Mesenchymal stem cell (in vitro differentiated cells and primary cell): ENCODE results near the gene ADCYAP1R1.
A peak's percentile ranks its signal among the peaks of the same experiment; 100 is the strongest.

Source experiments
- DNase-seq: peaks from one replicate; pipeline ENCODE4 v3.0.0-alpha.2; 2013
- H2AFZ ChIP-seq: one replicate; pipeline ENCODE4 v1.6.1; 2013; ENCODE audit warnings: low read depth, mild to moderate bottlenecking, control low read depth, inconsistent platforms, low read length, moderate library complexity
- H2AK5ac ChIP-seq: 2 replicates; pipeline ENCODE4 v1.6.1; 2013; ENCODE audit warnings: low read length, moderate library complexity, mild to moderate bottlenecking, inconsistent platforms; ENCODE audit not compliant: severe bottlenecking
- H2BK120ac ChIP-seq: one replicate; pipeline ENCODE4 v1.6.1; 2013; ENCODE audit warnings: low read depth, mild to moderate bottlenecking, inconsistent platforms, low read length, moderate library complexity
- H2BK12ac ChIP-seq, 2 experiments: one replicate each; pipeline ENCODE4 v1.6.1; 2013; ENCODE audit warnings: inconsistent platforms in 2 of 2, low read length in 2 of 2, mild to moderate bottlenecking in 2 of 2, moderate library complexity in 2 of 2, control low read depth in 1 of 2
- H2BK15ac ChIP-seq: one replicate; pipeline ENCODE4 v1.6.1; 2013; ENCODE audit warnings: mild to moderate bottlenecking, low read depth, inconsistent platforms; ENCODE audit not compliant: poor library complexity, severe bottlenecking
- H2BK5ac ChIP-seq: 2 replicates; pipeline ENCODE4 v1.6.1; 2013; ENCODE audit warnings: low read depth, mild to moderate bottlenecking, low read length, control low read depth, inconsistent platforms; ENCODE audit not compliant: poor library complexity, severe bottlenecking
- H3K14ac ChIP-seq, 2 experiments: one replicate each; pipeline ENCODE4 v1.6.1; 2013; ENCODE audit warnings: inconsistent platforms in 2 of 2, low read length in 2 of 2, control low read depth in 1 of 2, mild to moderate bottlenecking in 1 of 2, moderate library complexity in 1 of 2
- H3K18ac ChIP-seq, 2 experiments: one replicate each; pipeline ENCODE4 v1.6.1; 2013; ENCODE audit warnings: inconsistent platforms in 2 of 2, low read length in 2 of 2, control low read depth in 1 of 2, low read depth in 1 of 2, mild to moderate bottlenecking in 1 of 2
- H3K23ac ChIP-seq, 2 experiments: one replicate each; pipeline ENCODE4 v1.6.1; 2013; ENCODE audit warnings: inconsistent platforms in 2 of 2, low read length in 2 of 2, mild to moderate bottlenecking in 2 of 2, moderate library complexity in 2 of 2, control low read depth in 1 of 2
- H3K27ac ChIP-seq: 2 replicates; pipeline ENCODE4 v1.5.1; 2013; ENCODE audit warnings: mild to moderate bottlenecking, moderate library complexity, low read length, control low read depth, inconsistent platforms; ENCODE audit not compliant: poor library complexity, severe bottlenecking
- H3K27me3 ChIP-seq, 2 experiments: 2 replicates each; pipeline versions ENCODE4 v1.6.1 to v1.7.0; 2013; ENCODE audit warnings: low read length in 2 of 2, mild to moderate bottlenecking in 2 of 2, moderate library complexity in 2 of 2, control low read depth in 1 of 2, inconsistent platforms in 1 of 2; ENCODE audit not compliant: control insufficient read depth in 1 of 2, insufficient read depth in 1 of 2
- H3K36me3 ChIP-seq, 2 experiments: 2 replicates each; pipeline versions ENCODE4 v1.6.1 to v1.7.0; 2013; ENCODE audit warnings: low read length in 2 of 2, control low read depth in 1 of 2, inconsistent platforms in 1 of 2, low read depth in 1 of 2, mild to moderate bottlenecking in 1 of 2; ENCODE audit not compliant: insufficient read depth in 2 of 2, control insufficient read depth in 1 of 2
- H3K4ac ChIP-seq, 2 experiments: one replicate each; pipeline ENCODE4 v1.6.1; 2013; ENCODE audit warnings: inconsistent platforms in 2 of 2, low read length in 2 of 2, mild to moderate bottlenecking in 2 of 2, moderate library complexity in 2 of 2, control low read depth in 1 of 2, low read depth in 1 of 2
- H3K4me1 ChIP-seq: 2 replicates; pipeline ENCODE4 v1.6.1; 2013; ENCODE audit warnings: low read depth, low read length, control low read depth; ENCODE audit not compliant: control insufficient read depth, insufficient read depth
- H3K4me2 ChIP-seq: 2 replicates; pipeline ENCODE4 v1.6.1; 2013; ENCODE audit warnings: low read length, mild to moderate bottlenecking, inconsistent platforms; ENCODE audit not compliant: poor library complexity, severe bottlenecking
- H3K4me3 ChIP-seq, 2 experiments: 2 replicates each; pipeline versions ENCODE4 v1.5.1 to v1.7.0; 2013; ENCODE audit warnings: low read length in 2 of 2, mild to moderate bottlenecking in 2 of 2, control low read depth in 1 of 2, low read depth in 1 of 2; ENCODE audit not compliant: insufficient read depth in 1 of 2
- H3K79me1 ChIP-seq: replicated peaks from 2 replicates; pipeline ENCODE4 v1.6.1; 2013; ENCODE audit warnings: mild to moderate bottlenecking, control low read depth, low read length, inconsistent platforms; ENCODE audit not compliant: poor library complexity, severe bottlenecking
- H3K9ac ChIP-seq: 2 replicates; pipeline ENCODE4 v1.7.0; 2013; ENCODE audit warnings: mild to moderate bottlenecking, low read length, moderate library complexity
- H3K9me3 ChIP-seq: 2 replicates; pipeline ENCODE4 v1.7.0; 2013; ENCODE audit warnings: mild to moderate bottlenecking, low read length; ENCODE audit not compliant: control insufficient read depth
- H4K8ac ChIP-seq: one replicate; pipeline ENCODE4 v1.6.1; 2013; ENCODE audit warnings: inconsistent platforms, mild to moderate bottlenecking, low read length, moderate library complexity
- H4K91ac ChIP-seq: one replicate; pipeline ENCODE4 v1.6.1; 2013; ENCODE audit warnings: mild to moderate bottlenecking, low read length, inconsistent platforms
- WGBS: methylation state at CpG from one replicate; pipeline ENCODE4 v1.1.7; 2013; ENCODE audit warnings: mixed read lengths; 5-methylcytosine and 5-hydroxymethylcytosine counted together

The ADCYAP1R1 gene

DNA sequence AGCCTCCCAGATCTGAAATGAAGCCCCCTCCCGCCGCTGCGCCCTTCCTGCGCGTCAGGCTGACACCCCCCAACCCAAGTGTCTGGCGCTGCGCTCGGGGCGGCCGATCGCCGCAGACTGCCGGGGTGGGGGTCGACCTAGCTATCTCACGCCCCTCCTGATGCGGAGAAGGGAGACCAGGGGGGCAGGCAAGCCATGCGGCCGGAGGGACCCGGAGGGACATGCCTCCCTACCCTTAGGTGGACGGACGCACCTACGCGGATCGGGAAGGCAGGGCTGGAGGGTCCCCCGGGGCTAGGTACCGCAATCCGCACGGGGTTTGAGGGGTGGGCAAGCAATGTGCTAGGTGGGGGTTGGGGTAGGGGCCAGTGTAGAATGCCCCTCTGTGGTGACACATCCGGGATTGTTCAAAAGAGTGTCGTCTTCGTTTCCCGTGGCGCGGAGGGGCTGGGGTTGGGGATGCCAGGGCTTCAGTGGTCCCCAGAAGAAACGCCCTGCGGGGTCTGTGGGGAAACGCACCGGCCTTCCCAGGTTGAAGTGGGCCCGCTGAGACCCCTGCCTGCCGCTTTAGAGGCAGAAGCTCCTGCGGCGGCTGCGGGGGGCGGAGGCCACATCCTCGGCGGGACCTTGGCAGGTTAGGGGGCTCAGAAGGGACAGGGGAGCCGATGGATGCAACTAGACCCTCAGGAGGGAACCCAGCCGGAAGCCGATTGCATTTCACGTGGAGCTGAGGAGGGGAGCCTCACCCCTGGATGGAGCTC is 913 bp downstream of the ADCYAP1R1 start:
- Histone ChIP-seq H2AFZ (no peak overlapping the region), H2BK120ac (no peak overlapping the region), H2AK5ac (no peak overlapping the region), H2BK15ac (no peak overlapping the region), H3K9ac (peak overlapping the region; percentile 59), H2BK12ac (no peak overlapping the region), H2BK5ac (no peak overlapping the region), H3K4me1 (peaks cover 8% of the 10 kb centered on the region), H3K4me2 (no peak overlapping the region), H3K36me3 (no peaks in the 10 kb centered on the region), H3K27me3 (peaks cover 62 to 90% of the 10 kb centered on the region in 2 experiments), H3K18ac (no peak overlapping the region), H3K9me3 (no peaks in the 10 kb centered on the region), H3K27ac (no peak overlapping the region), H3K4me3 (peak overlapping the region in 1 of 2 experiments; percentile 72), H4K8ac (no peak overlapping the region), H4K91ac (no peak overlapping the region), H3K23ac (no peak overlapping the region), H3K79me1 (no peaks in the 10 kb centered on the region), H3K4ac (no peak overlapping the region), H3K14ac (no peak overlapping the region)
- 12% methylated on average over 50 of the region's 50 CpGs for WGBS
- no peak for DNase-seq

GRCh38 chr7:31053986-31054385 is 1.9 kb downstream of the ADCYAP1R1 start:
- no peaks in the 10 kb centered on the region for H3K79me1 ChIP-seq
- WGBS, result 87% methylated on average over 5 of the region's 5 CpGs

DNA sequence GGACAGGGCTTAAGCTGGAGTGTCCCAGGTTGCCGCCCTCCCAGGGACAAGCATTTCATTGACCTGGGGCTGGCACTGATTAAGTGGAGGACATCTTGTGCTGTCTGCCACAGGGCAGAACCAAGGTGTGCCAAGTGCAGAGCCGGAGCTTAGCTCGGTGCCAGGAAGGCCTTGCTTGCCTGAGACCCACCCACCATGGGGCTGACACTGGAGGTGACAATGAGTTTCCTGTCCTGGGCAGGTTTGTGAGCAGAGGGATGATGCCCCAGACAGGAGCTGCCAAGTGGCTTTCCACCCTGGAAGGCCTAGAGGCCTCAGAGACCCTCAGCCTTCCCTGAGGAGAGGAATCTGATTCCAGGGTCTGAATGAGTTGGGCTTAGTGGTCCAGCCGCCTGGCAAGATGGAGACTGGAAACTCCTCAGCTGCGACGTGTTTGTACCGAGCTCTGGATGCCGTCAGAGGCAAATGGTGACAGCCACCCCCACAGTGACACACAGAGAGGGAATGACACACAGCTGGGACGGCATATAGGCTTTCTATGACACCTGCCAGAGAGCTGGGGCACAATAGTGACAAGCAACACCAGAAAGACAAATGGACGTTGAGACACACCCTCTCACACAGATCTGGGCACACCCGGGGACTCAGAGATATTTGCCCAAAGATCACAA is 2.6 kb downstream of the ADCYAP1R1 start:
- H3K27ac ChIP-seq, result no peak overlapping the region
- no peaks in the 10 kb centered on the region for H3K9me3 ChIP-seq
- no peak overlapping the region for H2BK15ac ChIP-seq
- H4K91ac ChIP-seq, result no peak overlapping the region
- peaks cover 10% of the 10 kb centered on the region for H3K4me1 ChIP-seq
- no peak overlapping the region for H2BK5ac ChIP-seq
- no peak overlapping the region for H2AFZ ChIP-seq
- H2BK12ac ChIP-seq, result no peak overlapping the region
- H3K14ac ChIP-seq, result no peak overlapping the region
- H3K36me3 ChIP-seq, result no peaks in the 10 kb centered on the region
- H3K27me3 ChIP-seq, result peaks cover 51 to 81% of the 10 kb centered on the region in 2 experiments
- no peak overlapping the region for H2AK5ac ChIP-seq
- no peak overlapping the region for H3K4ac ChIP-seq
- H3K79me1 ChIP-seq, result no peaks in the 10 kb centered on the region
- no peak for DNase-seq
- H4K8ac ChIP-seq, result no peak overlapping the region
- H3K18ac ChIP-seq, result no peak overlapping the region
- H3K23ac ChIP-seq, result no peak overlapping the region
- no peak overlapping the region for H3K4me2 ChIP-seq
- no peak overlapping the region for H3K4me3 ChIP-seq
- H3K9ac ChIP-seq, result no peak overlapping the region
- H2BK120ac ChIP-seq, result no peak overlapping the region
- 70% methylated on average over 10 of the region's 11 CpGs for WGBS

More at GRCh38 chr7:31053986-31054385, 1.9 kb downstream of the ADCYAP1R1 start:
- Histone ChIP-seq H4K8ac (no peak overlapping the region), H3K9me3 (no peaks in the 10 kb centered on the region), H3K4ac (no peak overlapping the region), H3K4me1 (peaks cover 10% of the 10 kb centered on the region), H3K36me3 (no peaks in the 10 kb centered on the region), H2BK15ac (no peak overlapping the region), H2BK12ac (no peak overlapping the region), H3K27me3 (peaks cover 55 to 84% of the 10 kb centered on the region in 2 experiments), H3K18ac (no peak overlapping the region), H2BK5ac (no peak overlapping the region), H2AFZ (no peak overlapping the region), H3K27ac (no peak overlapping the region), H2AK5ac (no peak overlapping the region), H3K4me2 (no peak overlapping the region), H4K91ac (no peak overlapping the region), H3K4me3 (peak overlapping the region in 1 of 2 experiments; percentile 72), H3K14ac (no peak overlapping the region), H2BK120ac (no peak overlapping the region), H3K23ac (no peak overlapping the region), H3K9ac (no peak overlapping the region)
- DNase-seq, result no peak

GRCh38 chr7:31055471-31055870 is 3.4 kb downstream of the ADCYAP1R1 start:
- H3K14ac ChIP-seq, result no peak overlapping the region
- no peak overlapping the region for H2BK5ac ChIP-seq
- H2AK5ac ChIP-seq, result no peak overlapping the region
- H4K91ac ChIP-seq, result no peak overlapping the region
- H3K9me3 ChIP-seq, result no peaks in the 10 kb centered on the region
- H2BK15ac ChIP-seq, result no peak overlapping the region
- H3K18ac ChIP-seq, result no peak overlapping the region
- H3K4me1 ChIP-seq, result peaks cover 10% of the 10 kb centered on the region
- WGBS, result 84% methylated on average over 4 of the region's 5 CpGs
- H3K4me2 ChIP-seq, result no peak overlapping the region
- no peak overlapping the region for H3K4ac ChIP-seq
- H4K8ac ChIP-seq, result no peak overlapping the region
- H3K4me3 ChIP-seq, result no peak overlapping the region
- no peaks in the 10 kb centered on the region for H3K79me1 ChIP-seq
- no peak overlapping the region for H2BK120ac ChIP-seq
- no peak overlapping the region for H2BK12ac ChIP-seq
- no peaks in the 10 kb centered on the region for H3K36me3 ChIP-seq
- H3K27ac ChIP-seq, result no peak overlapping the region
- H2AFZ ChIP-seq, result no peak overlapping the region
- H3K9ac ChIP-seq, result no peak overlapping the region
- H3K23ac ChIP-seq, result no peak overlapping the region
- H3K27me3 ChIP-seq, result peaks cover 43 to 74% of the 10 kb centered on the region in 2 experiments
- DNase-seq, result no peak
